DMS153 (cell line): ENCODE measurements around the gene RALGAPB.

Experiments used
- DNase-seq: peaks from one replicate; lab custom pipeline; 2025; lab: John Stamatoyannopoulos, UW

RALGAPB gene

DNA sequence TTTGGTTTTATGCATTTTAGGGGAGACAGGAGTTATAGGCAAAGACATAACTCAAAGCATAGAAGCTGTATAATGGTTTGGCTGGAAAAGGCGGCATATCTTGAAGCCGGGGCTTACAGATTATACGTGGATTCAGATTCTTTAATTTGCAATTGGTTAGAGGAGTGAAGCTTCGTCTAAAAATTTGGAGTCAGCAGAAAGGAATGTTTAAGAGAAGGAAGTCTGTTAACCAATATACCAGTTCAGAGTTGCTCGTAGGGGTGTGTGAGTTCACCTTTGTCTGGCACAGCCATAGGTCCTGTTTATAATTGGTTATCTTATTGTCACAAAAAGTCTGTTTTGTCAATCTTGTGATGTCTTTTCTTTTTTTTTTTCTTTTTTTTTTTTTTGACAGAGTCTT, 137.9 kb downstream of the RALGAPB start:
- no peak for DNase-seq

DNA sequence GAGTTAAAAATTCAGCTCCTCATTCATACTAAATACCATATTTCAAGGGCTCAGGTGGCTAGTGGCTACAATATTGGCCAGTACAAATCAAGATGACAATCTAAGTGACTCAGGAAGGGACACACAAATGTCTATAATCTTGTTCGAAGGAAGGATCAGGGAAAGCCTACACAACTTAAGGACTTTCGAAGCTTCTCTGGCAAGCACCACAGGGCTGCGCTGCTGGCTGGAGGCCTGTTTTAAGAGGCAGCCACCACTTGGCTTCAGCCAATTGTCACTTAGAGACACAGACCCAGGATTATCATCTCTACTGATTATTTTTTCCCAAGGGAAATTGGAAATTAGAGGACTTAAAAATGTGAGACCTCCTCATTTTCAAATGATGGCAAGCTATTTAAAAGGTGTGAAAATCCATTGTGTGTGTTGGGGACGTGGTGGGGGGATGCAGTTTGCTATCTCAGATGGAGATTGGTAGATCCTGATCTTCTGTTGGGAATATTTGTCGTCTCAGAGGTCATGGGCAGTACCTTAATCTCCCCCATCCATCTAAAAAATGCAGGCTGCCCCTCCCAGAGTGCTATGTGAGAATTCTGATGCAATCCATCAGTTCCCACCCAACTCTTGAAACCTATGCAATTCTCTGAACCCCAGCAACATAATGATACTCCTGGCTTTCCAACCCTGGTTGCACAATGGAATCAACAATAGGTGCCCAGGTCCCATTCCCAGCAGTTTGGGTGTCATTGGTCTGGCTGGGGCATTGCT, 140.3 kb downstream of the RALGAPB start:
- no peak for DNase-seq

DNA sequence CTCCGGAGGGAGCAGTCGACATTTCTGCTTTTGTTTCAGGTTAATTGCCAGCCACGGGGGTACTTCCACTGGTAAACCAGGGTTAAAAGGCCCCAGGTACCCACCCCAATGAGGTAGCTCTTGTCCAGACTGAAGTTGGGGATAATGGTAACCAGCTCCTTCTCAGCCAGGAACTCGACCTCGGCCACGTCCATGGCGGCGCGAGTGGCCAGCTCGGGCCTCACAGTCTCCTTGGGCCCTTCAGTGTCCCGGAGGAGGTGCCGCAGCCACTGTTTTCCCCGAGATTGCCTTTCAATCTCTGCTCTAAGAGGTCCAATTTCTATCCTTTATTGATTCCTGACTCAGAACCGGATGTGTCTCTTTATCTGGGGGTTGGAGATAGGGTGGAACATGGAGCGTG, 142.6 kb downstream of the RALGAPB start:
- DNase-seq = no peak

GRCh38 chr20:38616457-38616856, 143.8 kb downstream of the RALGAPB start:
- DNase-seq = no peak

GRCh38 chr20:38617011-38617829, 144.6 kb downstream of the RALGAPB start:
- no peak for DNase-seq

- DNase-seq = no peak
These were observed 145.2 kb downstream of the RALGAPB start for GRCh38 chr20:38617830-38618196.

- DNase-seq = no peak
These were observed 147.8 kb downstream of the RALGAPB start for GRCh38 chr20:38620441-38620840.

GRCh38 chr20:38623061-38623460, 150.4 kb downstream of the RALGAPB start:
- no peak for DNase-seq

- no peak for DNase-seq
These were observed 151.4 kb downstream of the RALGAPB start for GRCh38 chr20:38624084-38624483.

DNA sequence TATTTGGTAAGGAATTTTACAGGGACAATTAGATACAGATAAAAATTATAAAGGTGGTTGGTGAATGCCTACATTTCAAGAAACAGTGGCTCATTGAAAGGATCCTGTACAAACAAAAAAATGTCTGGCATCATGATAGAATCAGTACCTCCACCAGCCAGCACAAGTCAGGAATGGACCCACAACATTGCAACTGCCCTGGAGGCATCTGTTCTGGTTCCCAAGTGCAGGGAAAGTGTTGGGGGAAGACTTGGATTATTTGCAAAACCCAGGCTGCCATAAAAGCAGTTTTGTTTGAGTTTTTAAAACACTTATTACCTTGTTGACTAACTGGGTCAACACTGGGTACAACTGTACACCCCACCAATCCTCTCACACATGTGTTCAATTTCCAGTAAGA, 153.3 kb downstream of the RALGAPB start:
- DNase-seq = no peak

- DNase-seq = no peak
These were observed 154.4 kb downstream of the RALGAPB start for GRCh38 chr20:38626921-38627659.
